DOHH2 (cell line): ENCODE results near the gene CEP85.
A peak's percentile ranks its signal among the peaks of the same experiment; 100 is the strongest.

Experiments used
- H3F3A ChIP-seq: fragments of 200-600 bp; sonication (generic), shearing (Covaris generic); 2 replicates; pipeline ENCODE4 v1.6.0; 2016; ENCODE audit warnings: antibody characterized with exemption, mild to moderate bottlenecking; ENCODE audit not compliant: control insufficient read depth, insufficient read depth
- H3K27ac ChIP-seq: fragments of 200-600 bp; sonication (generic); 2 replicates; pipeline ENCODE4 v1.5.1; 2014; ENCODE audit warnings: low read depth, mild to moderate bottlenecking, low read length, moderate library complexity
- H3K27me3 ChIP-seq: fragments of 200-600 bp; sonication (generic); 2 replicates; pipeline ENCODE4 v1.6.1; 2014; ENCODE audit warnings: mild to moderate bottlenecking, low read length, mixed read lengths; ENCODE audit not compliant: control insufficient read depth
- H3K36me3 ChIP-seq: fragments of 200-600 bp; sonication (generic); 2 replicates; pipeline ENCODE4 v1.6.1; 2014; ENCODE audit warnings: mild to moderate bottlenecking, low read length, moderate library complexity, mixed read lengths; ENCODE audit not compliant: control insufficient read depth
- H3K4me1 ChIP-seq: fragments of 200-600 bp; sonication (generic); 2 replicates; pipeline ENCODE4 v1.6.1; 2014; ENCODE audit warnings: mild to moderate bottlenecking, low read length, mixed read lengths; ENCODE audit not compliant: control insufficient read depth
- H3K4me2 ChIP-seq: fragments of 200-600 bp; sonication (generic); 2 replicates; pipeline ENCODE4 v1.6.0; 2014; ENCODE audit warnings: mild to moderate bottlenecking, low read length, moderate library complexity
- H3K4me3 ChIP-seq: fragments of 200-600 bp; sonication (generic); 2 replicates; pipeline ENCODE4 v1.5.1; 2014; ENCODE audit warnings: mild to moderate bottlenecking, low read length, mixed read lengths
- H3K79me2 ChIP-seq: fragments of 200-600 bp; sonication (generic); 2 replicates; pipeline ENCODE4 v1.6.1; 2014; ENCODE audit warnings: mild to moderate bottlenecking, low read length, mixed read lengths; ENCODE audit not compliant: control insufficient read depth
- H3K9me2 ChIP-seq: fragments of 200-600 bp; sonication (generic); replicated peaks from 2 replicates; pipeline ENCODE4 v1.6.1; 2014; ENCODE audit warnings: mild to moderate bottlenecking, low read length, mixed read lengths; ENCODE audit not compliant: control insufficient read depth
- H3K9me3 ChIP-seq: fragments of 200-600 bp; sonication (generic); 2 replicates; pipeline ENCODE4 v1.6.1; 2014; ENCODE audit warnings: antibody characterized with exemption, low read length, mixed read lengths; ENCODE audit not compliant: control insufficient read depth, insufficient read depth
- H4K20me1 ChIP-seq: fragments of 200-600 bp; sonication (generic); 2 replicates; pipeline ENCODE4 v1.6.0; 2014; ENCODE audit warnings: low read depth, mild to moderate bottlenecking, antibody characterized with exemption, low read length, moderate library complexity; ENCODE audit not compliant: control insufficient read depth, insufficient read depth
- EZH2phosphoT487 ChIP-seq: fragments of 200-600 bp; sonication (generic); IDR thresholded peaks from 2 replicates; pipeline ENCODE4 v1.6.1; 2017; ENCODE audit warnings: borderline replicate concordance, mild to moderate bottlenecking, antibody characterized with exemption, low read length, moderate library complexity, mixed read lengths
- TF ChIP-seq, protein P1 (sequence below): fragments of 200-600 bp; sonication (generic); IDR thresholded peaks from one replicate; pipeline ENCODE4 v1.5.1; 2014; ENCODE audit warnings: antibody characterized with exemption, mild to moderate bottlenecking, low read depth, low read length; ENCODE audit not compliant: poor library complexity, severe bottlenecking

Gene CEP85, protein sequence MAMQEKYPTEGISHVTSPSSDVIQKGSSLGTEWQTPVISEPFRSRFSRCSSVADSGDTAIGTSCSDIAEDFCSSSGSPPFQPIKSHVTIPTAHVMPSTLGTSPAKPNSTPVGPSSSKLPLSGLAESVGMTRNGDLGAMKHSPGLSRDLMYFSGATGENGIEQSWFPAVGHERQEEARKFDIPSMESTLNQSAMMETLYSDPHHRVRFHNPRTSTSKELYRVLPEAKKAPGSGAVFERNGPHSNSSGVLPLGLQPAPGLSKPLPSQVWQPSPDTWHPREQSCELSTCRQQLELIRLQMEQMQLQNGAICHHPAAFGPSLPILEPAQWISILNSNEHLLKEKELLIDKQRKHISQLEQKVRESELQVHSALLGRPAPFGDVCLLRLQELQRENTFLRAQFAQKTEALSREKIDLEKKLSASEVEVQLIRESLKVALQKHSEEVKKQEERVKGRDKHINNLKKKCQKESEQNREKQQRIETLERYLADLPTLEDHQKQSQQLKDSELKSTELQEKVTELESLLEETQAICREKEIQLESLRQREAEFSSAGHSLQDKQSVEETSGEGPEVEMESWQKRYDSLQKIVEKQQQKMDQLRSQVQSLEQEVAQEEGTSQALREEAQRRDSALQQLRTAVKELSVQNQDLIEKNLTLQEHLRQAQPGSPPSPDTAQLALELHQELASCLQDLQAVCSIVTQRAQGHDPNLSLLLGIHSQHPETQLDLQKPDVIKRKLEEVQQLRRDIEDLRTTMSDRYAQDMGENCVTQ

DNA sequence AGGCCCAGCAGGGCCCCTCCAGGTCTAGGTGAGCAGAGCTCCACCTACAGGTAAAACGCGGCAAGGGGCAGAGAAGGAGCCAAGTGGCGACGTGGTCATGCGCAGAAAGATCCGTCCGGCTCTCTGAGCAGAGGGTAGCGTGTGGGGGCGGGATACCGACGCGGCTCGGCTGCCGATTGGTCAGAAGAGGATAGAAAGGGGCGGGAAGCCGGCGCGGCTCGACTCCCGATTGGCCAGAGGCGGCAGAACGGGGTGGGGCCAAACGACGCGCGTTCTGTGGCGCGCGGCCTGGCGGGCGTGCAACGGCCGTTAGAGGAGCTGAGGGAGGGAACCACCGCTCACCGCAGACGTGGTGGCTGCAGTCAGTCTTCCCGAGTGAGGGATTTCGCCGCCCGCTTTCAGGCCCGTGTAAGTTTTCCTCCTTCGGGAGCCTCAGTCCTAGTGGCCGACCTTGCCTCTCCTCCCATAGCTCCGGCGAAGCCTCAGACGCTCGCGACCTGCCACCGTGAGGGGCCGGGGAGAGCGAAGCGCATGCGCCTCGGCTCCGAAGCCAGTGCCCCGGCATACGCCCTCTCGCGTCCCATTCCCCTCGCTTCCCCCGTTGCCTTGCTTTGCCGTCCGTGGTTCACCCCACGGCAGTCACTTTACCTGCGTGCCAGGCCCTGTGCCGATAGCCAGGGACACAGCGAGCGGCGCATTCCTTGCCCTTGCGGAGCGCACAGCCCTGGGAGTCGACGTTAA, at the start of gene CEP85:
Gene CEP85, plus strand, starts transcription at position 298 of the 741 bp plus-strand sequence. CDS start 5,584 bp downstream, outside the sequence.
- Histone ChIP-seq H3K36me3 (peaks cover 32% of the 10 kb centered on the region), H3K4me3 (peak within 1 kb of the TSS; percentile 86), H3F3A (0 out of 2 replicates have a peak, but pooled peaks cover 2% of the 10 kb centered on the region), H3K4me1 (peaks cover 33% of the 10 kb centered on the region), H4K20me1 (peaks cover 15% of the 10 kb centered on the region), H3K9me3 (no peaks in the 10 kb centered on the region), H3K27ac (peak within 1 kb of the TSS; percentile 41), H3K79me2 (peaks cover 50% of the 10 kb centered on the region), H3K9me2 (no peaks in the 10 kb centered on the region), H3K4me2 (peak within 1 kb of the TSS; percentile 92), H3K27me3 (no peaks in the 10 kb centered on the region)
- TF ChIP-seq EZH2phosphoT487: no peak
- TF ChIP-seq, protein P1, sequence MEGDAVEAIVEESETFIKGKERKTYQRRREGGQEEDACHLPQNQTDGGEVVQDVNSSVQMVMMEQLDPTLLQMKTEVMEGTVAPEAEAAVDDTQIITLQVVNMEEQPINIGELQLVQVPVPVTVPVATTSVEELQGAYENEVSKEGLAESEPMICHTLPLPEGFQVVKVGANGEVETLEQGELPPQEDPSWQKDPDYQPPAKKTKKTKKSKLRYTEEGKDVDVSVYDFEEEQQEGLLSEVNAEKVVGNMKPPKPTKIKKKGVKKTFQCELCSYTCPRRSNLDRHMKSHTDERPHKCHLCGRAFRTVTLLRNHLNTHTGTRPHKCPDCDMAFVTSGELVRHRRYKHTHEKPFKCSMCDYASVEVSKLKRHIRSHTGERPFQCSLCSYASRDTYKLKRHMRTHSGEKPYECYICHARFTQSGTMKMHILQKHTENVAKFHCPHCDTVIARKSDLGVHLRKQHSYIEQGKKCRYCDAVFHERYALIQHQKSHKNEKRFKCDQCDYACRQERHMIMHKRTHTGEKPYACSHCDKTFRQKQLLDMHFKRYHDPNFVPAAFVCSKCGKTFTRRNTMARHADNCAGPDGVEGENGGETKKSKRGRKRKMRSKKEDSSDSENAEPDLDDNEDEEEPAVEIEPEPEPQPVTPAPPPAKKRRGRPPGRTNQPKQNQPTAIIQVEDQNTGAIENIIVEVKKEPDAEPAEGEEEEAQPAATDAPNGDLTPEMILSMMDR: peak; percentile 84

DNA sequence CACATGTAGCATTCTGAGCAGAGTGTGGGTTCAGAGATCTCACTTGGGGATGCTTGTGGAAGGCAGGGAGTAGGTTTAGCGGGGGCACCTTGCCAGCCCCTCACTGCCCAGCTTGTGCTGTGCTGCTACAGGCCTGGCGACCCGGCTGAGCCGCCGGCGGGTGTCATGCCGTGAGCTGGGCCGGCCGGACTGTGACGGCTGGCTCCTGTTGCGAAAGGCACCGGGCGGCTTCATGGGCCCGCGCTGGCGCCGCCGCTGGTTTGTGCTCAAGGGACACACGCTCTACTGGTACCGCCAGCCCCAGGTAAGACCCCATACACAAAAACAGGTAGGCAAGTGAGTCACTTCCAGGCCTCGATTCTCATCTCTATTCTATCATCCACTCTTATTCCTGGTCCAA, 49.1 kb upstream of the CEP85 start:
- H3F3A ChIP-seq: no peaks in the 10 kb centered on the region
- H3K4me3 ChIP-seq: no peak overlapping the region
- H3K4me2 ChIP-seq: no peak overlapping the region
- H3K79me2 ChIP-seq: no peaks in the 10 kb centered on the region
- no peaks in the 10 kb centered on the region for H3K9me3 ChIP-seq
- H3K27ac ChIP-seq: no peak overlapping the region
- no peaks in the 10 kb centered on the region for H3K9me2 ChIP-seq
- no peaks in the 10 kb centered on the region for H3K36me3 ChIP-seq
- no peaks in the 10 kb centered on the region for H3K27me3 ChIP-seq
- H4K20me1 ChIP-seq: no peaks in the 10 kb centered on the region
- peaks cover 6% of the 10 kb centered on the region for H3K4me1 ChIP-seq
- no peak for TF ChIP-seq EZH2phosphoT487
- TF ChIP-seq, protein P1: no peak

DNA sequence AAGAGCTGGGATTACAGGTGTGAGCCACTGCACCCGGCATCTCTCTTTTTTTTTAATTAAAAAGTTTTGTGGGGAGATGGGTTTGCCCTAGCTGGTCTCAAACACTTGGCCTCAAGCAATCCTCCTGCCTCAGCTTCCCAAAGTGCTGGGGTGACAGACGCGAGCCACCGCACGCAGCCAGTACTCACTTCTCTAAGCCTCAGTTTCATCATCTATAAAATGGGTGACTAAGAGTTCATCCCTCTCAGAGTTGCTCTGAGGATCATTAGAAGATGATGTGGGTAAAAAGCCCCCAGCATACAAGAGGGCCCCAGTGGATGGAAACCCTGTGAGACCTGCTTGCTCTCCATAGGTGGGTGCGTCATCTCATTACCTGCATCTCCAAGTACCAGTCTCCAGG, 46.1 kb upstream of the CEP85 start:
- no peaks in the 10 kb centered on the region for H3K4me1 ChIP-seq
- TF ChIP-seq, protein P1: no peak
- TF ChIP-seq EZH2phosphoT487: no peak
- H3K79me2 ChIP-seq: no peaks in the 10 kb centered on the region
- H3F3A ChIP-seq: no peaks in the 10 kb centered on the region
- no peak overlapping the region for H3K27ac ChIP-seq
- H3K9me2 ChIP-seq: no peaks in the 10 kb centered on the region
- no peak overlapping the region for H3K4me2 ChIP-seq
- H3K9me3 ChIP-seq: no peaks in the 10 kb centered on the region
- H3K27me3 ChIP-seq: no peaks in the 10 kb centered on the region
- no peak overlapping the region for H3K4me3 ChIP-seq
- no peaks in the 10 kb centered on the region for H3K36me3 ChIP-seq
- H4K20me1 ChIP-seq: no peaks in the 10 kb centered on the region
